ENCODE measurements around the gene RNF220. TPM values are rescaled to one million over a fixed set of nuclear protein-coding genes. Genes with fewer than 3 reads are reported as not detected.
"Not testable (repeated sequence)": the region's sequence is repeated elsewhere in the genome, so short reads cannot be mapped to it uniquely, and the experiment has no call there.

The RNF220 gene
- total RNA-seq, 1 experiment from 2014 or later = 57.4 TPM

DNA sequence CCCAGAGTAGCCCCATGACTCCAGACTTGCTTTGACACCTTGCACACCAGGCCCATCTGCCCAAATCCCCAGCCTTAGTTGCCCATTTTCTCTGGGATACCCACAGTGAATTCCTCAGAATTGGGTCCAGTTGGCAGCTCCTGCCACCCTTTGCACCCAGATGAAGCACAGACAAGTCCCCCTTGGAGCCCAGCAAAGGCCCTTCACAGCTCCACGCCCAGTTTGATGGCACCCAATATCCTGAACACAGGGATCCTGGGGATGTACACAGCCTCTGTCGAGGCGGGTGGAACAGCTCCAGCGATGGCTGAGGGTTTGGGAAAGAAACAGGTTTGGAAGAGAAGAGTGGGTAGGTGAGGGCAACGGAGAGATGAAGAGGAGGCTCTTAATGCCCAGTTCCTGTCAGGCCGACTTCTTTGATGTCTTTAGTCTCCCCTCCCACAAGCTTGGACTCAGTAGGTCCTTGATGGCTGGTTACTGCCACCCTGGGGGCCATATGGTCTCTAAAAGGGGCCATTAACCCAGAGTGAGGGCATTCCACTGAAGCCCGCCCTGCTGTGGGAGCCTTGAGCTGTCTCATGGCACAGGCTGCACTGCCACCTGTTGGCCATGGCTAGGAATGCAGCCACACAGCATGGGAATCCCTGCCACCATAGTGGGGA is 247.5 kb downstream of the RNF220 start:
- DNase-seq (ENCODE audit: low spot score) = peak; percentile 36

DNA sequence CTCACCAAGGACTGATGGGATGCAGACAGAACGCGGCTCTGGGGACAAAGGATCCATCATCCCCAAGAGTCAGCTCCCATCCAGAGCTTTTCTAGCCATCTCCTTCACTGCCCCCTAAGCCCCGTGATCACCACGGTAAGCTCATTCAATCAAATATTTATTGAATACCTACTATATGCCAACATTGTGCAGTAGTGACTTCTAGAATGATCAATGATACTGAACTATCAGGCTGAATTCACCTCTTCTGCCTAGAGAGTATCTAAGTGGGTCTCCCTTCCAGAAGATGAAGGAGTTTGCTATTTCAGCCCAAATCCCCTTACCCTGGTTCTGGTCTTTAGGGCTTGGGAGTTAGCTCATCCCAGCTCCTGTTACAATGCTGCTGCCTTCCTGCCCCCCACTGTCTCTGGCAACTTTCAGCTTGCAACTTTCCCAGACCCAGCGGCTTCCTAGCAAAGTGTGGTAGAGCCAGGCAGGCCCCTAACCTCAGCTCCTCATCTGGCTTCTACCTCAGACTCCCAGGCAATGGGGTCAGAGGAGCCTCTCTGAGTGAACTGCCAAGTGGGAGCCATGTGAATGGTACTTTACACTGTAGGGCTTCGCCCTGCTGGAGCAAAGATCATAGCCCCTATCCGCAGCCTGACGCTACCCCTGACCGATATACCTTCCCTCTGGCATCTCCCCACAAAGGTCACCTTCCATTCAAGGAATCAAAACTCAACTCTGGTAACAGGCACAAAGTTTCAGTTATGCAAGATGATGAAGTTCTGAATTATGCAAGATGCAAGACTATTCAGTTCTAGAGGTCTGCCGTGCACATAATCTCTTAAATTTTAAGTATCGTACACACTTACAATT is 248.3 kb downstream of the RNF220 start:
- DNase-seq (ENCODE audit: low spot score) = no peak

DNA sequence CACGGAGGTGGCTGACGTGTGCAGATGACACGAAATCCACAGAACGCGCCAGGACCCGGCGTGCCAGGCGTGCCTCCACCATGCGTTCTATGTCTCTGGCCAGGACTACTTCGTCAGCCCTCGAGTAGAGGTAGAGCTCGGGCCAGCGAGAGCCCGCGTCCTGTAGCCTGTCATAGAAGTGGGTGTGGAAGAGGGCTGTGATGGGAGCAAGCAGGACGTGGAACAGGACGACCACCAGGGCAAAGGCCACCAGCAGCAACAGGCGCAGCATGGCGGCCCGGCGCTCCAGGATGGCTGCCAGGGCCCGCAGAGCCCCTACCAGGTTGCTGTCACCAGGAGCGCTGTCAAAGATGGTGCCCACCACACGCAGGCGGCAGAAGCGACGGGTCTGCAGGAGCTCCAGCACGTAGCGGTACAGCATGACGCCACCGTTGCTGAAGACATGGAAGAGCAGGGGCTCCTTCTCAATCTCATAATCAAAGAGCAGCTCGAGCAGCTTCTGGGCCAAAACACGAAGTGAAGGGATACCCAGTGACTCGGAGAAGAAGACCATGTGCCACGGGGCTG is 249.6 kb downstream of the RNF220 start:
- no peak for DNase-seq (ENCODE audit: low spot score)

DNA sequence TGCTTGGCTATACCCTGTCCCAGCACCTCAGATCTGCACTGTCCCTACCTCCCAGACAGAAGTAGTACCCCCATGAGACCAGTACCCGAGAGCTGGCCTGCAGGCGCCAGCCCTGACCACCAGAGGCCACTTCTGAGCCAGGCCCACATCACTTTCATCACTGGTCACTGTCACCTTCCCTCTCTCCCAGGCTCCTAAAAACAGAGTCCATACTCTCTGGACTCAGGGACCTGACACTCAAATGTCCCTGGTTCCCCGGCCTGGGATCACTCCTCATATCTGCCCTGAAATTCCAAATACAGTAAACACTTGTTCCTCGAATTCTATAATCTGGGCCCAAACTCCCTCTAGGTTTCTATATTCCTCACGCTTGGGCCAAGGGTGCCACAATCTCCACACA is 250.6 kb downstream of the RNF220 start:
- DNase-seq (ENCODE audit: low spot score) = no peak

DNA sequence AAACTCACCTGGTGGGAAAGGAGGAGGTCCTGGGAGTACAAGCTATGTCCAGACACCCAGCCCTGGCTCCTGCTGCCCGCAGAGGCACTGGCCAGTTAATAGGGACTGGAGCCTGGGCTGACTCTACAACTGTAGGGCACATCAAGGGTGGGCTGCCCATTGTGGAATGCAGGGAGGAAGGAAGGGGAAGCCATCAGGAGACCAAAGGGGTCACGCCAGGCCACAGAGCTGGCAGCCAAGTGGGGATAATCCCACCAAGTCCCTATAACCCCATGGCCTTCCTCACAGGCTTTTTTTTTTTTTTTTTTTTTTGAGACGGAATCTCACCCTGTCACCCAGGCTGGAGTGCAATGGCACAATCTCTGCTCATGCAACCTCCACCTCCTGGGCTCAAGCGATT is 254.5 kb downstream of the RNF220 start:
- no peak for DNase-seq (ENCODE audit: low spot score)

DNA sequence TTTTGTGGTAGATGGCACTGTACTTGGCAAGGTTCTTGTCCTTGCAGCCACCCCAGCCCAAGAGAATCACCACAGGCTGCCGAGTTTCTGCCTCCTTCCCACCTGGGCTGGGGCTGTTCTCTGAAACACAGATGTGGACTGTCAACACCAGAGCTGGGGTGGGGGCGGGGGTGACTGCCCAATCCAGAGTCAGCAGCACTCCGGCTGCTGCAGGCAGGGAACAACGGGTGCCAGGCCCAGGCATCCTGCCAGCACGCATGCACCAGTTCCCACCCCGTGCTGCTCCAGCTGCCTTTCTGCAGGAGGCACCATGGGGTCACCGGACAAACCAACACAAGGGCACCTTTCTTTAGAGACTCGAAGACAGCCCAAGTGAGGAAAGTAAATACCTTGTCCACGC is 255.1 kb downstream of the RNF220 start:
- peak; percentile 28 for DNase-seq (ENCODE audit: low spot score)

DNA sequence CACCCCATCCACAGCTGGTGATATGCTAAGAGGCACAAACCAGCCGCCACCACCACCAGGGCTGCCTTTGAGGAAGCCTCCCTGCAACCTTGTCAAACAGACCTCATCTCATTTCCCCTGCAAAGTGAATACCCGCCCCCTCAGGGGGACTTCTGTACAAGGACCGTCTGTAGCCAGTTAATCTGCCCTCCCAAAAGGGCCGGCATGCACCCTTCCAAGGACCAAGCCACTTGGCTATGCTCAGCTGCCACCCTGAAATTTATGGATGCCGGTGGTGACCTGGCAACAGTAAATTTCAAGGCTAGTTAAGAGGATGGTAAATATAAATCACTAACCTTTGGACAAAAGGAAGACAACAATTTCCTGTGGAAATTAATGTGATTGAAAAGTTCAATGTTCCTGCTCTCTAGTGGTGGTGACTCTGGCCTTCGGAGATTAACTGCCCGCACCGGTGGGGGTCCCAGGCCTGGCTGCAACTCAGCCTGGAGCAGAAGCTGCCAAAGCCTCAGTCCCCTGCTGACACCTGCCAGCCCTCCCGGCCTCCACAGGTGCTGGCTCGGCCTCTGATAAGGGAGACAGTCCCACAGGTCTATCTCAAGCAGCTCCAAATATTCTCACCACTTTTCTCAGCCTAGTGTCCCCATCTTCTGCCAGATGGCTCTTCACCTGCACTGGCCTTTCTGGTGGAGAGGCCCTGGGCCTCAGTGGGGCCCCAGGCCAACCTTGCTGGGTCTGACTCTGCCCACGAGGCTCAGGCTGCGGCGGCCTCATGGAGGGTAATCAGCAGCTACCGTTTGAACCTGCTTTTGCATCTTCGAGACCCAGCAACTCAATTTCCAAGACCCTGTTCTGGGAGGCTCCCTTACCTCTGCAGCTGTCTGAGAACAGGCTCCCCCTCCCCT is 257.0 kb downstream of the RNF220 start:
- DNase-seq (ENCODE audit: low spot score) = no peak

DNA sequence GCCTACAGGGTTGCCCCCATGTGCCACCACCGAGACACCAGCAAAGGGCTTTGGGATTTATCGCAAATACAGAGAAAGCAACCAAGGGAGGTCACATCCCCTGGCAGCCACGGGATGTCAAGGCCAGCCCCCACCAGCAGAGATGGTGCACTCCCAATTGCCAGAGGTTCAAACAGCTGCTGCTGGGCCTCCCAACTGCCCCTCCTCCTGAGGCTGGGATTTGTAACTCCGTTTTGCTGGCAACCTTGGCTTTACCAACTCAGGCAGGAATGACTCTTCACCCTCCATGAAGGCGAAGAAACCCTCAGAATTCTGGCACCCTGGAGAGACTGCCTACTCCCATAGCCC is 257.6 kb downstream of the RNF220 start:
- DNase-seq (ENCODE audit: low spot score) = no peak

DNA sequence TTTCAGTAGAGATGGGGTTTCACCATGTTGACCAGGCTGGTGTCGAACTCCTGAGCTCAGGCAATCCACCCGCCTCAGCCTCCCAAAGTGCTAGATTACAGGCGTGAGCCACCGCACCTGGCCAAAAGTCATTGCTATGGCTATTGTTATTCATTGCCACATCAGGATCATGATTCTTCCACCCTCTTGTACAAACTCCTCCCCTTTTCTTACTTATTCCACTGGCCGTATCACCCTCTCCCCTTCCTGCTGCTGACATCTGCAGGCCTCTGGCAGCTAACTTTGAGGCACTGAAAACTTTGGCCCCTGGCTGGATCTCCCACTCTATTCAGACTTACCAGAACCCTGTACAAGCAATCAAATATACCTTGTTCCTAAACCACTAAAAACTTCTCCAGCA is 258.4 kb downstream of the RNF220 start:
- DNase-seq (ENCODE audit: low spot score) = no peak

DNA sequence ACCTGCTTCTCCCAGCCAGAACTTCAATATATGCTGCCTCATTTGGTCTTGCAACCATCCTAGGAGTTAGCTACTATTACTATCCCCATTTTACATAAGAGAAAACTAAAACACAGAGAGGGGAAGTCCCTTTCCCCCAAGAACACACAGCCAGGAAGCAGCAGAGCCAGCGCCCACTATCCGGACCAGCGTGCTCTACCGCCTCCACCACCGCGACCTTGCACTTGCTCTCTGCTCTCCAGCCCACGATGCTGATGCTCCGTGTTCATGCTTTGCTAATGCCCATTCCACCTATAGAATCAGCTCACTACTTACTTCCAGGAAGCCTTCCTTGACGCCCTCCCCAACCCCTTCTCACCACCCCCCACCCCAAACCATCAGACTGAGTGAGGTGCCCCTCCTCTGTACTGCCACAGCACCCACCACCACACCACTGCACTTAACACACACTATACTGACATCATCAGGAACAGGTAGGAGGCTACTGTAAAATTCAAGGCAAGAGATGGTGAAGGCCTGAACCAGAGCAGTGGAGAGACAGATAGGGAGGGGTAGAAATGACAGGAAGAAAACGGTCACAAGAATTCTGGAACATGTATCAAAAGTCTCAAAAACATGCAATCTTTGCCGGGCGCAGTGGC is 259.8 kb downstream of the RNF220 start:
- DNase-seq (ENCODE audit: low spot score) = no peak

DNA sequence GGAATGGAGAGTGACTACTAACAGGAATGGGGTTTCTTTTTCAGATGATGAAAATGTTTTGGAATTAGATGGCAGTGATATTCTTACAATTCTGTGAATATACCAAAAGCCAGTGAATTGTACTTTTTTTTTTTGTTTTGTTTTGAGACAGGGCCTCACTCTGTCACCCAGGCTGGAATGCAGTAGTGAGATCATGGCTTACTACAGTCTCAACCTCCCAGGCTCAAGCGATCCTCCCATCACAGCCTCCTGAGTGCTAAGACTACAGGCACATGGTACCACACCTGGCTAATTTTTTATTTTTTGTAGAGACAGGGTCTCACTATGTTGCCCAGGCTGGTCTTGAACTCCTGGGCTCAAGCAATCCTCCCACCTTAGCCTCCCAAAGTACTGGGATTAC is 261.7 kb downstream of the RNF220 start:
- DNase-seq (ENCODE audit: low spot score) = not testable (repeated sequence)

DNA sequence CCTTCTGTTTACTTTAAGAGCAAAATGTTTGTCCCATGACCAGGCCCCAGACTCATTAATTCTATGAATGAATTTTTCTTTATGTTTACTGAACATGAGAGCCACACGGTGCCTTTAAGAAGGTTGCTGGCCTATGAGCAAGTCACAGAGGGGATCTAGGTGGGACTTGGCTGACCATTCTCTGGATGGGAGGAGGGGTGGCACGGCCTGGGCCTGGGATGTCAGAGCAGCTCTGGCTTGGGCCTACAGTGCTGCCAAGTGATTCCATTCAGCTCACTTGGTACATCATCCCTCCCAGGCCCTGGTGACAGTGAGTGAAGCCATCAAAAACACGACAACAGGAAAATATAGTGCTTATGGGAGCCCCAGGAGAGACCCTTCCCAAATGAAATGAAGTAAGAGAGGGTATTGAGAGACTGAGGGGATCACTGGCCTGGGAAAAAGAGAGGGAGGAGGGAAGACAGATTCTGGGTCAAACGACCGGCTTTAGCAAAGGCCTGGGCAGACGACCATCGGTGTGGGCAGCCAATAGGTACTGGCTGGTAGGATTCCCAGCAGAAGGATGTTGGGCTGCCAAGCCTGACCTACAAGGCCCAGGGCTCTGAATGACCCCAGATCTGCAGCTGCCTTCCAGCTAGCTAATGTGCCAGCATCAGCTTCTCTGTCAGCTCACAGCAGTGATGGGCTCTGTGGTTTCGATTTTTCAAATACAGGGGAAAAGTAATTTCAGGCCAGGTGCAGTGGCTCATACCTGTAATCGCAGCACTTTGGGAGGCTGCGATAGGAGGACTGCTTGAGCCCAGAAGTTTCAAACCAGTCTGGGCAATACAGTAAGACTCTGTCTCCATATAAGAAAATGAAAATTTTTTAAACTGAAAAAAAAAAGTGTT is 265.9 kb downstream of the RNF220 start:
- no peak for DNase-seq (ENCODE audit: low spot score)

DNA sequence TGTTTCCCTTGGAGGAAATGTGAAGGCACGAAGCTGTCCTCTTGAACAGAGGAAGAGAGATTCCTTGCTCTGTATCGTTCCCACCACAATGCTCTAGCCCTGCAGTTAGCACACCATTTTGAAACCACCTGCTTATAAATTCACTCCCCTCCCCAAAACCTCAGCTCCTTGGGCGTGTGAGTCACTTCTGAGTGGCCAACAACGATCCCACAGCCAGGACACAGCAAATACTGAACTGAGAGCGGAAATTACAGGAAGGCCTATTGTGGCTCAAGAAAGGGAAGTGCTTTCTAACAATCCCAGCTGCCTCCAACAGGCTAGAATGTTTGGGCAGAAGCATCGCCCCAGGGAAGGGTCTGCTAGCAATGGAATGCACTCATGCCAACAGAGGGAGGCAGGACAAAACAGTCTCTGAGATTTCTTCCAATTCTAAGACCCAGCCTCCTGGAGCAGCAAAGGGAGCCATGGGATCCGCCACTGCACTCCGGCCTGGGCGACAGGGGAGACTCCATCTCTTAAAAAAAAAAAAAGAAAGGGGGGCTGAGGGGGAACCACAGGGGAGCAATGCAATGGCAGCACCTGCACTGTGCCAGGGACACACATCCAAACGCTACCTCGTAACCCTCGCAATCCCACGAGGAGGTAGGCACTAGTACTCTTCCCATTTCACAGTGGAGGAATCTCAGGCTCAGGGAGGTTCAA is 267.4 kb downstream of the RNF220 start:
- DNase-seq (ENCODE audit: low spot score) = peak; percentile 80

DNA sequence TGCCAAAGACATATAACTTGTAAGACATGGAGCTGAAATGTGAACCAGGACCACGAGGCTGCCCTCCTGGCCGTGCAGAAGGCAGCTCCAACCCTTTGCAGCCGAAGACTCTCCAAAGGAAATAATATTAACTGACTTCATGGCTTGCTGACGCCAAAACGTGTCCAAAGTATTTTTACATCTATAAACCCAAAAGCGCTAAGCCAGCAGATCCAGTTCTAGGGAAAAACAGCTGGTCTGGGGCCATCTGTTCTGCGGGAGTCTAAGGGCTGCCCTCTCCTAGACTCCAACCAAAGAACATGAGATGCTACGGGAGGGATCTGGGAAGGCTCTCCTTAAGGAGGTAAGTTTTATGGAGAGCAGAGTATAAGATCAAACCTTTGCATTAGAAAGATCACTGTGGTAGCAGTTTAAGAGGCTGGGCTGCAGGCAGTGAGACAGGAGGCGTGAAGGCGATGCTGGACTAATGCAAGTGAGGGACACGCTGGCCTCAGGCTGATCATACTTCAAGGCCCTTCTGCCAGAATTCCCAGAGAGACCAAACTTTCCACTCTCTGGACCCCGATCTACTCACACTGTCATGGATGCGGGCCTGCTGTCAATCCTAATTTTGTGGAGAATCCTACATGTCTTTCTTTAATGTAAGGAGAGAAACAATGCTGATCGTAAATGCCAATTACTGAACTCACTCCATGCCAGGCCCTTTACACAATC is 268.1 kb downstream of the RNF220 start:
- DNase-seq (ENCODE audit: low spot score) = no peak

DNA sequence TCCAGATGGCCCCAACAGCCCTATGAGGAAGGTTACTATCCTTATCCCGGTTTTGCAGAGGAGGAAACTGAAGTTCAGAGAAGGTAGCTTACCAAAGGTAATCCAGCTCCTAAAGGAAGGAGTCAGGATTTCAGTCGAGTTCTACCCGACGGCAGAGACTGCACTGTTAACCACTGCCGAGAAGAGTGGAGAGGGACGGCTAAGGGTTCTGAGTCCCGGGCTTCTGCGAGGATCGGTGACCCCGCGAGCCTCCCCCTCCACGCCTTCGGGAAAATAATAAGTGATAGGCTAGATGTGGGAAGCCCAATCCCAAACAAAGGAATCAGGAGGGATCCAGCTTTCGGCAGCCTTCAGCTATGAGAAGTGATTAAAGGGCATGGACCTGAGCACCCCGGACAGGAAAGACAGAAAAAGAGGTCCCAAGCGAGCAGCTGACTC is 268.6 kb downstream of the RNF220 start:
- DNase-seq (ENCODE audit: low spot score) = no peak

DNA sequence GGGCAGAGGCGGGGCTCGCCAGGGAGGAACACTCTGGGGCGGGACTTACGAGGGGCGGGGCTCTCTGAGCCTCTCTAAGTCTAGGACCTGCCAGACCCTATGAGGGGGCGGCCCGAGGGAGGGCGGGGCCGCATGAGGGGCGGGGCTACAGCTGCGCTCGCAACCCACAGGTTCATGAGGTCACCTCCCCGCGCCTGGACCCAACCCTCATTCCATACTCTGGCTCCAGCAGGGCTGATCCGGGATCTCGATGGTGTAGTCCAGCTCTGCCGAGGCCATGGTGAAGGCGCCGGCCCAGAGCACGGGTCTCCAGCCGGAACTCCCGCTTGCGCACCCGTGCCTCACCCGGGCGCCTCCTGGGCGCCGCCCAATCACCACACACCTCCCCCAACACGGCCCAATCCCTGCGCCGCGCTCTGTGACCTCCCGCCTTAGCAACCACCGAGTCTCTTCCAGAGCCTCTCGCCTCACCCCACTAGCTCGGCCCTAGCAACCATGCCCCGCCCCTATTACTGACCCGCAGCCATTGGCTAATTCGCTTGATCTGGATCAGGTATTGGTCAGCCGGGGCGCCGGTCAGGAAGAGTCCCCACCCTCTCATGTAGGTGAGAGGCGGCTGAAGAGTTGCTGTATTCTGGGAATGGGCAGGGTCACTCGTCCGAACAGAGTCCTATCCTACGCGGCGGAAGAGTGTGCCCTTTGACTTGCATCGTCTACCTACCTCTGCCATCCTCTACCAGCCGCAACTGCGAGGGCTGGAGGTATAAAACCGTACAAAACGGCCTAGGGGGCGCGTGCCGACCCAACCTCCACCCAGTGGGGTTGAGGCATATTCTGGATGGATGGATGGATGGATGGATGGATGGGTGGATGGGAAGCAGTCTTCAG is 269.3 kb downstream of the RNF220 start, which contains the start of the genes ARMH1 and TMEM53:
ARMH1 (plus strand) TSS at position 602 of the 888 bp plus-strand sequence. CDS start 14,984 bp downstream, outside the sequence.
TMEM53 (minus strand) TSS at position 369 of the 888 bp plus-strand sequence; CDS start at position 279, 90 bp downstream.
- peak; percentile 98 for DNase-seq (ENCODE audit: low spot score)

DNA sequence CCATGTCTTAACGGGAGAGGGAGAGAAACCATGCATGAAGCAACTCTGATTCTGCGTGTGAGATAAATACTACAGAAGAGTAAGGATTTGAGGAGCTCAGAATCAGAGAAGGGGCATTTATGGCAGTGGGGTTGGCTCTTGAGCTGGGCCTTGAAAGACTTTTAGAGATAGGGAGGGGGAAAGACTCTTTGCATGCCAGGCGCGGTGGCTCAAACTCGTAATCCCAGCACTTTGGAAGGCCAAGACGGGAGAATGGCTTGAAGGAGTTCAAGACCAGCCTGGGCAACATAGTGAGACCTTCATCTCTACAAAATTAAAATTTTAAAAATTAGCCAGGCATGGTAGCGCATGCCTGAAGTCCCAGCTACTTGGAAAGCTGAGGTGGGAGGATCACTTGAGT is 270.1 kb downstream of the RNF220 start:
- no peak for DNase-seq (ENCODE audit: low spot score)
